Measurements from ENCODE around the gene CUL4A.
"Not testable (repeated sequence)": the region's sequence is repeated elsewhere in the genome, so short reads cannot be mapped to it uniquely, and the experiment has no call there.

DNA sequence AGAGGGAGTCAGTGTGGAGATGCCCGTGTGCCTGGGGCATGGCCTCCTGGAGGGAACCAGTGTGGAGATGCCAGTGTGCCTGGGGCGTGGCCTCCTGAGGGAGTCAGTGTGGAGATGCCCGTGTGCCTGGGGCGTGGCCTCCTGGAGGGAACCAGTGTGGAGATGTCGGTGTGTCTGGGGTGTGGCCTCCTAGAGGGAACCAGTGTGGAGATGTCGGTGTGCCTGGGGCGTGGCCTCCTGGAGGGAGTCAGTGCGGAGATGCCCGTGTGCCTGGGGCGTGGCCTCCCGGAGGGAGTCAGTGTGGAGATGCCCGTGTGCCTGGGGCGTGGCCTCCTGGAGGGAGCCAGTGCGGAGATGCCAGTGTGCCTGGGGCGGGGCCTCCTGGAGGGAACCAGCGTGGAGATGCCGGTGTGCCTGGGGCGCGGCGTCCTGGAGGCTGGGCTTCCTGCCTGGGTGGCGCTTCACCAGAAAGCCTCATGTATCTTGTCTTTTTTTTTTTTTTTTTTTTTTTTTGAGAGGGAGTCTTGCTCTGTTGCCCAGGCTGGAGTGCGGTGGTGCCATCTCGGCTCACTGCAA is 105.6 kb downstream of the CUL4A start:
- TF ChIP-seq CTCF, POLR2AphosphoS5 (IDR thresholded peaks at IDR 0.05): not testable (repeated sequence)
